Ishikawa (cell line): ENCODE results near the gene MSH5.

Experiments used
- CEBPB ChIP-seq: IDR thresholded peaks from 2 replicates; pipeline ENCODE4 v1.6.1; 2012
- CREB1 ChIP-seq: IDR thresholded peaks from 2 replicates; pipeline ENCODE4 v1.6.1; 2012; ENCODE audit warnings: low read depth
- EGR1 ChIP-seq: IDR thresholded peaks from 2 replicates; pipeline ENCODE4 v1.6.1; 2012
- EP300 ChIP-seq: IDR thresholded peaks from 2 replicates; pipeline ENCODE4 v1.6.1; 2012; ENCODE audit warnings: borderline replicate concordance
- FOXM1 ChIP-seq: IDR thresholded peaks from 2 replicates; pipeline ENCODE4 v1.6.1; 2012; ENCODE audit warnings: low read depth, borderline replicate concordance
- MAX ChIP-seq: IDR thresholded peaks from 2 replicates; pipeline ENCODE4 v1.6.1; 2012
- NFIC ChIP-seq: IDR thresholded peaks from 2 replicates; pipeline ENCODE4 v1.6.1; 2012
- RAD21 ChIP-seq: IDR thresholded peaks from 2 replicates; pipeline ENCODE4 v1.6.1; 2012; ENCODE audit warnings: low read depth
- REST ChIP-seq: IDR thresholded peaks from 2 replicates; pipeline ENCODE4 v1.6.1; 2012; ENCODE audit warnings: low read depth, mild to moderate bottlenecking
- TAF1 ChIP-seq: IDR thresholded peaks from 2 replicates; pipeline ENCODE4 v1.6.1; 2012; ENCODE audit warnings: low read depth, mild to moderate bottlenecking
- TCF12 ChIP-seq: IDR thresholded peaks from 2 replicates; pipeline ENCODE4 v1.6.1; 2012; ENCODE audit warnings: low read depth
- TEAD4 ChIP-seq: IDR thresholded peaks from 2 replicates; pipeline ENCODE4 v1.6.1; 2012
- USF1 ChIP-seq: IDR thresholded peaks from 2 replicates; pipeline ENCODE4 v1.6.1; 2012
- YY1 ChIP-seq: IDR thresholded peaks from 2 replicates; pipeline ENCODE4 v1.6.1; 2012; ENCODE audit warnings: low read depth
- ZBTB7A ChIP-seq: IDR thresholded peaks from 2 replicates; pipeline ENCODE4 v1.6.1; 2012; ENCODE audit warnings: low read depth

MSH5 gene

GRCh38 chr6:31776485-31776988 lies 36.7 kb downstream of the MSH5 start:
- TF ChIP-seq TCF12 (no peak), NFIC (no peak), MAX (no peak), TAF1 (no peak), EGR1 (no peak), USF1 (no peak), CEBPB (no peak), YY1 (no peak), RAD21 (no peak), CREB1 (no peak), EP300 (no peak), REST (no peak), TEAD4 (no peak), ZBTB7A (no peak), FOXM1 (no peak)

- 0 out of 2 replicates have a peak, but pooled peaks have one; percentile 25 for TF ChIP-seq ZBTB7A
- TF ChIP-seq MAX = peak; percentile 29; the same call in 1 of the 2 replicates
- peak; percentile 44; the same call in 1 of the 2 replicates for TF ChIP-seq EGR1
- peak; percentile 30; the same call in 1 of the 2 replicates for TF ChIP-seq USF1
- peak; percentile 93 for TF ChIP-seq NFIC
- TF ChIP-seq RAD21 = no peak
- TF ChIP-seq YY1 = no peak
- no peak for TF ChIP-seq CREB1
Observed at GRCh38 chr6:31776989-31777666, 37.3 kb downstream of the MSH5 start, which contains the start of gene VWA7. TSS of gene VWA7 (minus strand) at chr6:31777328. CDS start at chr6:31776779, 549 bp downstream.

GRCh38 chr6:31777667-31778050 lies 37.9 kb downstream of the MSH5 start:
- TF ChIP-seq RAD21 (no peak), YY1 (no peak), USF1 (no peak), EGR1 (no peak), FOXM1 (no peak), TAF1 (no peak)

- no peak for TF ChIP-seq NFIC
- no peak for TF ChIP-seq ZBTB7A
- TF ChIP-seq EGR1 = no peak
- TF ChIP-seq TAF1 = no peak
- TF ChIP-seq RAD21 = no peak
- no peak for TF ChIP-seq CREB1
- no peak for TF ChIP-seq USF1
- TF ChIP-seq TEAD4 = no peak
- TF ChIP-seq FOXM1 = no peak
- no peak for TF ChIP-seq REST
- no peak for TF ChIP-seq TCF12
- no peak for TF ChIP-seq YY1
- TF ChIP-seq MAX = no peak
- TF ChIP-seq CEBPB = no peak
- no peak for TF ChIP-seq EP300
Observed at GRCh38 chr6:31778193-31778592, 38.4 kb downstream of the MSH5 start.
